Mesenchymal stem cell (in vitro differentiated cells and primary cell): ENCODE results near the gene PLXND1.

Experiments used
- DNase-seq: peaks from one replicate; pipeline ENCODE4 v3.0.0-alpha.2; 2013
- H2AFZ ChIP-seq: one replicate; pipeline ENCODE4 v1.6.1; 2013; ENCODE audit warnings: low read depth, mild to moderate bottlenecking, control low read depth, inconsistent platforms, low read length, moderate library complexity
- H2AK5ac ChIP-seq: 2 replicates; pipeline ENCODE4 v1.6.1; 2013; ENCODE audit warnings: low read length, moderate library complexity, mild to moderate bottlenecking, inconsistent platforms; ENCODE audit not compliant: severe bottlenecking
- H2BK120ac ChIP-seq: one replicate; pipeline ENCODE4 v1.6.1; 2013; ENCODE audit warnings: low read depth, mild to moderate bottlenecking, inconsistent platforms, low read length, moderate library complexity
- H2BK12ac ChIP-seq, 2 experiments: one replicate each; pipeline ENCODE4 v1.6.1; 2013; ENCODE audit warnings: inconsistent platforms in 2 of 2, low read length in 2 of 2, mild to moderate bottlenecking in 2 of 2, moderate library complexity in 2 of 2, control low read depth in 1 of 2
- H2BK15ac ChIP-seq: one replicate; pipeline ENCODE4 v1.6.1; 2013; ENCODE audit warnings: mild to moderate bottlenecking, low read depth, inconsistent platforms; ENCODE audit not compliant: poor library complexity, severe bottlenecking
- H2BK5ac ChIP-seq: 2 replicates; pipeline ENCODE4 v1.6.1; 2013; ENCODE audit warnings: low read depth, mild to moderate bottlenecking, low read length, control low read depth, inconsistent platforms; ENCODE audit not compliant: poor library complexity, severe bottlenecking
- H3K14ac ChIP-seq, 2 experiments: one replicate each; pipeline ENCODE4 v1.6.1; 2013; ENCODE audit warnings: inconsistent platforms in 2 of 2, low read length in 2 of 2, control low read depth in 1 of 2, mild to moderate bottlenecking in 1 of 2, moderate library complexity in 1 of 2
- H3K18ac ChIP-seq, 2 experiments: one replicate each; pipeline ENCODE4 v1.6.1; 2013; ENCODE audit warnings: inconsistent platforms in 2 of 2, low read length in 2 of 2, control low read depth in 1 of 2, low read depth in 1 of 2, mild to moderate bottlenecking in 1 of 2
- H3K23ac ChIP-seq, 2 experiments: one replicate each; pipeline ENCODE4 v1.6.1; 2013; ENCODE audit warnings: inconsistent platforms in 2 of 2, low read length in 2 of 2, mild to moderate bottlenecking in 2 of 2, moderate library complexity in 2 of 2, control low read depth in 1 of 2
- H3K27ac ChIP-seq: 2 replicates; pipeline ENCODE4 v1.5.1; 2013; ENCODE audit warnings: mild to moderate bottlenecking, moderate library complexity, low read length, control low read depth, inconsistent platforms; ENCODE audit not compliant: poor library complexity, severe bottlenecking
- H3K27me3 ChIP-seq, 2 experiments: 2 replicates each; pipeline versions ENCODE4 v1.6.1 to v1.7.0; 2013; ENCODE audit warnings: low read length in 2 of 2, mild to moderate bottlenecking in 2 of 2, moderate library complexity in 2 of 2, control low read depth in 1 of 2, inconsistent platforms in 1 of 2; ENCODE audit not compliant: control insufficient read depth in 1 of 2, insufficient read depth in 1 of 2
- H3K36me3 ChIP-seq, 2 experiments: 2 replicates each; pipeline versions ENCODE4 v1.6.1 to v1.7.0; 2013; ENCODE audit warnings: low read length in 2 of 2, control low read depth in 1 of 2, inconsistent platforms in 1 of 2, low read depth in 1 of 2, mild to moderate bottlenecking in 1 of 2; ENCODE audit not compliant: insufficient read depth in 2 of 2, control insufficient read depth in 1 of 2
- H3K4ac ChIP-seq, 2 experiments: one replicate each; pipeline ENCODE4 v1.6.1; 2013; ENCODE audit warnings: inconsistent platforms in 2 of 2, low read length in 2 of 2, mild to moderate bottlenecking in 2 of 2, moderate library complexity in 2 of 2, control low read depth in 1 of 2, low read depth in 1 of 2
- H3K4me1 ChIP-seq: 2 replicates; pipeline ENCODE4 v1.6.1; 2013; ENCODE audit warnings: low read depth, low read length, control low read depth; ENCODE audit not compliant: control insufficient read depth, insufficient read depth
- H3K4me2 ChIP-seq: 2 replicates; pipeline ENCODE4 v1.6.1; 2013; ENCODE audit warnings: low read length, mild to moderate bottlenecking, inconsistent platforms; ENCODE audit not compliant: poor library complexity, severe bottlenecking
- H3K4me3 ChIP-seq, 2 experiments: 2 replicates each; pipeline versions ENCODE4 v1.5.1 to v1.7.0; 2013; ENCODE audit warnings: low read length in 2 of 2, mild to moderate bottlenecking in 2 of 2, control low read depth in 1 of 2, low read depth in 1 of 2; ENCODE audit not compliant: insufficient read depth in 1 of 2
- H3K79me1 ChIP-seq: replicated peaks from 2 replicates; pipeline ENCODE4 v1.6.1; 2013; ENCODE audit warnings: mild to moderate bottlenecking, control low read depth, low read length, inconsistent platforms; ENCODE audit not compliant: poor library complexity, severe bottlenecking
- H3K9ac ChIP-seq: 2 replicates; pipeline ENCODE4 v1.7.0; 2013; ENCODE audit warnings: mild to moderate bottlenecking, low read length, moderate library complexity
- H3K9me3 ChIP-seq: 2 replicates; pipeline ENCODE4 v1.7.0; 2013; ENCODE audit warnings: mild to moderate bottlenecking, low read length; ENCODE audit not compliant: control insufficient read depth
- H4K8ac ChIP-seq: one replicate; pipeline ENCODE4 v1.6.1; 2013; ENCODE audit warnings: inconsistent platforms, mild to moderate bottlenecking, low read length, moderate library complexity
- H4K91ac ChIP-seq: one replicate; pipeline ENCODE4 v1.6.1; 2013; ENCODE audit warnings: mild to moderate bottlenecking, low read length, inconsistent platforms
- WGBS: methylation state at CpG from one replicate; pipeline ENCODE4 v1.1.7; 2013; ENCODE audit warnings: mixed read lengths; 5-methylcytosine and 5-hydroxymethylcytosine counted together

The PLXND1 gene

GRCh38 chr3:129619726-129620162 is 13.3 kb upstream of the PLXND1 start:
- Histone ChIP-seq H3K4ac (peak overlapping the region; percentile 62 to 74), H2BK15ac (peak overlapping the region; percentile 30), H3K18ac (peak overlapping the region; percentile 22 to 83), H3K9ac (no peak overlapping the region), H3K4me3 (no peak overlapping the region), H3K36me3 (no peaks in the 10 kb centered on the region), H3K27me3 (no peaks in the 10 kb centered on the region), H2BK120ac (peak overlapping the region; percentile 87), H2AFZ (no peak overlapping the region), H4K8ac (peak overlapping the region; percentile 96), H3K79me1 (no peaks in the 10 kb centered on the region), H3K14ac (peak overlapping the region in 1 of 2 experiments; percentile 19), H3K4me1 (peaks cover 63% of the 10 kb centered on the region), H2BK12ac (peak overlapping the region in 1 of 2 experiments; percentile 42), H3K4me2 (no peak overlapping the region), H2AK5ac (peak overlapping the region; percentile 51), H3K9me3 (no peaks in the 10 kb centered on the region), H3K23ac (no peak overlapping the region), H2BK5ac (no peak overlapping the region), H3K27ac (no peak overlapping the region), H4K91ac (peak overlapping the region; percentile 81)
- no peak for DNase-seq
- 96% methylated on average over 6 of the region's 6 CpGs for WGBS

GRCh38 chr3:129618901-129619671 is 12.6 kb upstream of the PLXND1 start:
- Histone ChIP-seq H2BK120ac (peak overlapping the region; percentile 87), H3K79me1 (no peaks in the 10 kb centered on the region), H3K27ac (no peak overlapping the region), H3K4me2 (no peak overlapping the region), H3K4ac (peak overlapping the region; percentile 62 to 74), H4K91ac (peak overlapping the region; percentile 81), H3K14ac (peak overlapping the region in 1 of 2 experiments; percentile 68), H3K23ac (peak overlapping the region in 1 of 2 experiments; percentile 16), H3K27me3 (no peaks in the 10 kb centered on the region), H3K36me3 (no peaks in the 10 kb centered on the region), H3K4me3 (no peak overlapping the region), H3K18ac (peak overlapping the region; percentile 22 to 83), H4K8ac (peak overlapping the region; percentile 96), H3K9me3 (no peaks in the 10 kb centered on the region), H2BK5ac (no peak overlapping the region), H3K4me1 (peaks cover 58% of the 10 kb centered on the region), H2AK5ac (peak overlapping the region; percentile 51), H2BK15ac (peak overlapping the region; percentile 30), H2BK12ac (peak overlapping the region; percentile 26 to 43), H2AFZ (peak overlapping the region; percentile 60), H3K9ac (no peak overlapping the region)
- peak; percentile 32 for DNase-seq
- 41% methylated on average over 23 of the region's 23 CpGs for WGBS

GRCh38 chr3:129618186-129618820 is 11.8 kb upstream of the PLXND1 start:
- H2AFZ ChIP-seq, result peak overlapping the region; percentile 60
- H3K4ac ChIP-seq, result no peak overlapping the region
- 69% methylated on average over 15 of the region's 15 CpGs for WGBS
- no peaks in the 10 kb centered on the region for H3K79me1 ChIP-seq
- no peak overlapping the region for H3K23ac ChIP-seq
- no peak overlapping the region for H2AK5ac ChIP-seq
- H3K27ac ChIP-seq, result no peak overlapping the region
- peak overlapping the region; percentile 45 for H2BK15ac ChIP-seq
- no peak for DNase-seq
- H2BK120ac ChIP-seq, result peak overlapping the region; percentile 59
- peak overlapping the region; percentile 11 to 22 for H3K18ac ChIP-seq
- H3K9me3 ChIP-seq, result no peaks in the 10 kb centered on the region
- peak overlapping the region; percentile 96 for H4K8ac ChIP-seq
- no peaks in the 10 kb centered on the region for H3K27me3 ChIP-seq
- H3K4me3 ChIP-seq, result no peak overlapping the region
- H2BK5ac ChIP-seq, result no peak overlapping the region
- H3K4me1 ChIP-seq, result peaks cover 53% of the 10 kb centered on the region
- H3K36me3 ChIP-seq, result no peaks in the 10 kb centered on the region
- no peak overlapping the region for H3K14ac ChIP-seq
- peak overlapping the region; percentile 53 for H4K91ac ChIP-seq
- H2BK12ac ChIP-seq, result peak overlapping the region; percentile 39 to 43
- no peak overlapping the region for H3K9ac ChIP-seq
- H3K4me2 ChIP-seq, result no peak overlapping the region
